SJCRH30 (cell line): ENCODE data around the gene ASCL2. TPM values are rescaled to one million over a fixed set of nuclear protein-coding genes. Genes with fewer than 3 reads are reported as not detected.

Experiments used
- DNase-seq, 2 experiments: peaks; one replicate each; pipeline ENCODE4 v3.0.0-alpha.2; 2015 to 2020
- H3K27ac ChIP-seq: fragments of 250-450 bp; sonication (Bioruptor Pico); 2 replicates; pipeline ENCODE4 v1.5.1; 2020; ENCODE audit warnings: mild to moderate bottlenecking, moderate library complexity
- H3K27me3 ChIP-seq: fragments of 250-450 bp; sonication (Bioruptor Pico); 2 replicates; pipeline ENCODE4 v1.5.1; 2020; ENCODE audit warnings: mild to moderate bottlenecking, moderate library complexity
- H3K36me3 ChIP-seq: fragments of 250-450 bp; sonication (Bioruptor Pico); 2 replicates; pipeline ENCODE4 v1.5.1; 2020; ENCODE audit warnings: mild to moderate bottlenecking, moderate library complexity
- H3K4me1 ChIP-seq: fragments of 250-450 bp; sonication (Bioruptor Pico); 2 replicates; pipeline ENCODE4 v1.5.1; 2020; ENCODE audit warnings: mild to moderate bottlenecking, moderate library complexity
- H3K4me3 ChIP-seq: fragments of 250-450 bp; sonication (Bioruptor Pico); 2 replicates; pipeline ENCODE4 v1.5.1; 2020; ENCODE audit warnings: mild to moderate bottlenecking, moderate library complexity
- H3K9me3 ChIP-seq: fragments of 250-450 bp; sonication (Bioruptor Pico); replicated peaks from 2 replicates; pipeline ENCODE4 v1.5.1; 2020; ENCODE audit warnings: mild to moderate bottlenecking, moderate library complexity
- total RNA-seq: library from RNA; depleted of rRNA; stranded (reverse); fragments of >200 nt; shearing (Covaris generic); gene quantifications from 2 replicates; pipeline ENCODE4 v1.2.3, GENCODE V29; 2014

Gene ASCL2
- total RNA-seq, 1 experiment from 2014 or later = not detected

DNA sequence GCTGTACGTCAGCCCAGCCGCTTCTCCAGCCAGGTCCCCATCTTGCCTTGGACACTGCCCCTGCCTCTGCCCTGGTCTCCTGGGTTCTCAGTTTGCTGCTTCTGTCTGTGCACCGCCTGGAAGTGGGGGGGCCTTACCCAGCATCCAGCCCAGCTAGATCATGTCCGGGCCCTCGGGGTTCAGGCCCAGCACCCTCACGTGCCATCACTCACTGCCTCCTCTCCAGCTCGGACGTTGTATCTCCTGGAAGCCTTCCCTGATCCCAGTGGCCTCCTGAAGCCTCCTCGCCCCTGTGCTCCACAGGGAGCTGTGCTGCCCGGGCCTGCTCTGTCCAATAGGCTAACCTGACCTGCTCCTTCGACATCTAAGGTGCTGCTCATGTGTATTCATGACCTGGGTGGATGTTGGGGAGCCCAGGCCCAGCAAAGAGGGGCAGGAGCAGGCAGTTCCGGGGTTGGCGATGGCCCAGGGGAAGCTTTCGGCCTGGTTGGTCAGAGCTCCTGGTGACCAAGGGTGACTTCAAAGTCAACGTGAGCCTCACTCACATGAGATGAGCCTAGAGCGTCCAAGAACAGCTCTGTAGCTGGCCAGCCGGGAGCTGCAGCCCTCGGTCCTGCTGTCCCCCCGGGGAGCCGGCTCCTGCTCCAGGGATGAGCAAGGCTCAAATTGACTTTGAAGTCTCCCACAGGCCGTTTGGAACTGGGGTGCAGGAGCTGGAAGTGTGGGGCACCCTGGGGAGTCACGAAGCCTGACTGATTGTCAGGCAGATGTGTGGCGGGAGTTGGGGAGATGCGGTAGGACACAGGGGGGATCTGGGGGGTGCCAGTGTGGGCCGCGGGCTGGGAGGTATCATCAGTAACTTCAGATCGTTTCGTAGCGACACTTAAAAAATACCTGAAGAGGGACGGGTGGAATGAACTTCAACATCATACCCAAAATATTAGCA lies 5.2 kb upstream of the ASCL2 start:
- Histone ChIP-seq H3K27me3 (peaks cover 6% of the 10 kb centered on the region; the same call in 1 of the 2 replicates), H3K4me1 (no peaks in the 10 kb centered on the region), H3K9me3 (peaks cover 4% of the 10 kb centered on the region; the same call in 1 of the 2 replicates), H3K27ac (no peak overlapping the region), H3K4me3 (no peak overlapping the region), H3K36me3 (no peaks in the 10 kb centered on the region)
- no peak for DNase-seq

- peaks cover 6% of the 10 kb centered on the region; the same call in 1 of the 2 replicates for H3K27me3 ChIP-seq
- H3K4me1 ChIP-seq = no peaks in the 10 kb centered on the region
- no peak overlapping the region for H3K27ac ChIP-seq
- no peaks in the 10 kb centered on the region for H3K9me3 ChIP-seq
- no peaks in the 10 kb centered on the region for H3K36me3 ChIP-seq
- DNase-seq = no peak
- H3K4me3 ChIP-seq = no peak overlapping the region
These were observed 3.4 kb upstream of the ASCL2 start for GRCh38 chr11:2273771-2274170.

DNA sequence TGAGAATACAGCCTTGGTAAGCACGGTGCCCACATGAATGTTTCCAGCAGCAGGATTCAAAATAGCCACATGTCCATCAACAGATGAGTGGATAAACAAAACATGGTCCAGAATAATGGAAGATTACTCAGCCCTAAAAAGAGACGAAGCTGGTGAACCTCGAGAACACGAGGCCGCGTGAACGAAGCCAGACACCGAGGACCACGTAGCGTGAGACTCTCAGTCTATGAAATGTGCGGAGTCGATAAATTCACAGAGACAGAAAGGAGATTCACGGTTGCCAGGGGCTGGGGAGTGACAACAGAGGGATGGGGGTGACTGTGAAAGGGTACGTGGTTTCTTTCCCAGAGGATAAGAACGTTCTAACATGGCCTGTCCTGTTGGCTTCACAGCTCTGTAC lies 2.9 kb upstream of the ASCL2 start:
- no peak overlapping the region for H3K27ac ChIP-seq
- H3K4me3 ChIP-seq = no peak overlapping the region
- DNase-seq = no peak
- H3K4me1 ChIP-seq = no peaks in the 10 kb centered on the region
- H3K9me3 ChIP-seq = no peaks in the 10 kb centered on the region
- peaks cover 6% of the 10 kb centered on the region; the same call in 1 of the 2 replicates for H3K27me3 ChIP-seq
- H3K36me3 ChIP-seq = no peaks in the 10 kb centered on the region

DNA sequence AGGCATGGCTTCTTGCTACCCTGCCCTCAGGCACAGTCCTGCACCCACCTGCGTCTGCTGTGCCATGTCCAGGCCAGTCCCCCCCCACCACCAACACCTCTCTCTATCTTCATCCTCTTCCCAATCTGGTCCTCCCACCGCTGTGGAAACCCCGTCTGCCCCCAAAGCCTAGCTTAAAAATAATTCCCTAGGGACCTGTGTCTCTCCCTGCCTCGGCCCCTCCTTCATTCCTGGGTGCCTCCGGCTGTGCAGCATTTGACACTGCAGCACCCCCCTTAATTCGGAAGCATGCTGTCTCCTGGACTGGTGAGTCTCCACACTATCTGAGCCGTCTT lies 2.5 kb upstream of the ASCL2 start:
- DNase-seq = no peak
- Histone ChIP-seq H3K36me3 (no peaks in the 10 kb centered on the region), H3K27ac (no peak overlapping the region), H3K9me3 (no peaks in the 10 kb centered on the region), H3K4me3 (no peak overlapping the region), H3K4me1 (no peaks in the 10 kb centered on the region), H3K27me3 (peaks cover 6% of the 10 kb centered on the region; the same call in 1 of the 2 replicates)

DNA sequence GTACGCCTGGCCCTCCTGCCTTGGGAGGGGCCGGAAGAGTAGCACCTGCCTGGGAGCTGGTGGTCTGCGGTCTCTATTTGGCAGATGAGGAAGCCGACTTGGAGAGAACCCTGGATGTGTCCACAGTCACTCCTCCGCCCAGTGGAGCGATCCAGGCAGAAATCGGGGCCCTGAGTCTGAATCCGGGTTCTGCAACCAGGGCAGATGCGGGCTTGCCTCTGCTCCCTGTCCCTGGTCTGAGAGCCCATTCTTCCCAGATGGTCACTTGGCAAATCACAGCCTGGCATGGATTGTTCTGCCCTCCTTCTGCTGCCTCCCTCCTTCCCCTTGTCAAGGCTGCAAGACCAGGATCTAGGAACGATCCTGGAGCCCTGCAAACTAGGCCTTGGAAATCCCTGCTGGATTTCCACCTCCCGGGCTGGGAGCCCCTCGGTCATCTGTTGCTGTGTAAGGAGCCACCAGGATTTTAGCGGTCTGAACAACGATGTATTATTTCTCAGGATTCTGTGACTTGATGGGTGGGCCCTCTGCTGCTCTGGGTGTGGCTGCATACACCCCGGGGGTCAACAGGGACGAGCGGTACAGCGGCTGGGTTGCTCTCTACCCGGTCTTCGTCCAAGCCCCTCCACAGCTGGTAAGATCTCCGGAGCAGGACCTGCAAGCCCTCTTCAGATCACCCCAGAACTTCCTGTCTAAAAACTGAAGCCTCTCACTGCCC lies 2.0 kb upstream of the ASCL2 start:
- Histone ChIP-seq H3K27me3 (peaks cover 6% of the 10 kb centered on the region; the same call in 1 of the 2 replicates), H3K36me3 (no peaks in the 10 kb centered on the region), H3K4me1 (no peaks in the 10 kb centered on the region), H3K9me3 (no peaks in the 10 kb centered on the region), H3K27ac (no peak overlapping the region), H3K4me3 (no peak overlapping the region)
- DNase-seq = no peak

- DNase-seq = no peak
- H3K4me3 ChIP-seq = no peak overlapping the region
- no peaks in the 10 kb centered on the region for H3K36me3 ChIP-seq
- no peaks in the 10 kb centered on the region for H3K4me1 ChIP-seq
- H3K27me3 ChIP-seq = peaks cover 4% of the 10 kb centered on the region; the same call in 1 of the 2 replicates
- no peak overlapping the region for H3K27ac ChIP-seq
- no peaks in the 10 kb centered on the region for H3K9me3 ChIP-seq
These were observed 1.2 kb upstream of the ASCL2 start for GRCh38 chr11:2271327-2272227.

DNA sequence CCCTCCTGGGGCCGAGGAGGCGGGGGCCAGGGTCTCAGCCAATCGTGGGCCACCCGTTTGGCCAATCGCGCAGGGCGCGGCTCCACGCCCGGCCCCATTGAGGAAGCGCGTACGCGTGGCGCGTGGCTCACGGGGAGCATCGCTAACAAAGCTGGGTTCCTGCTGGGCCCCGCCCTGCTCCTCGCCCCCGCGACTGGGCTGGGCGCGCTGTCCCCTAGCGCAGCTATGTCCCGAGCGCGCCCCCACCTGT lies 614 bp upstream of the ASCL2 start:
- no peak overlapping the region for H3K4me3 ChIP-seq
- no peaks in the 10 kb centered on the region for H3K27me3 ChIP-seq
- no peaks in the 10 kb centered on the region for H3K4me1 ChIP-seq
- no peaks in the 10 kb centered on the region for H3K36me3 ChIP-seq
- H3K9me3 ChIP-seq = no peaks in the 10 kb centered on the region
- DNase-seq = no peak
- no peak overlapping the region for H3K27ac ChIP-seq

DNA sequence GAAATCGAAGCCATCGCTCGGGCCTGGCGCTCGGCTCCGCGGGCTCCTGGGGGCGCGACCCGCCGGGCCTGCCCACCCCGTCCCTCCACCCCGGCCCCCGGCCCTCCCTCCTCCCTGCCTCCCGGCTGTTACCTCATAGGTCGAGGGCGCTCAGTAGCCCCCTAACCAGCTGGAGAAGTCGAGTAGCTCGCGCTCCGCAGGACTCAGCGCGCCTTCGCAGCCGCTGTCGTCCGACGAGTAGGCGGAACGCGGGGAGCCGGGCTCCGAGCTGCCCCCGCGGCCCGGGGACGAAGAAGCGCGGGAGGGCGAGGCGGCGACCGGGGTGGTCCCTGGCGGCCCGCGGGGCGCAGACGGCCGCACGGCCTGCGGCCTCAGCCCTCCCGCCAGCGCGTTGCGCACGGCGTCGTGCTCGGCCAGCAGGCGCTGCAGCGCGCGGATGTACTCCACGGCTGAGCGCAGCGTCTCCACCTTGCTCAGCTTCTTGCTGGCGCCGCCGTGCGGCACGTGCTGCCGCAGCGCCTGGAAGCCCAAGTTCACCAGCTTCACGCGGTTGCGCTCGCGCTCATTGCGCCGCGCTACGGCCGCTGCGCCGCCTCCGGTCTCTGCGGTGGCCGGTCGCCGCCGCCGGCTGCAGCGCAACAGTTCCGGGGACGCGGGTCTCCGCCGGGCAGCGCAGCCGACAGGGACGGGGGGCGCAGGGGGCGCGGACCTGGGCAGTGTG lies 627 bp downstream of the ASCL2 start:
- H3K27me3 ChIP-seq = no peaks in the 10 kb centered on the region
- H3K27ac ChIP-seq = no peak overlapping the region
- H3K4me3 ChIP-seq = no peak overlapping the region
- H3K36me3 ChIP-seq = no peaks in the 10 kb centered on the region
- no peaks in the 10 kb centered on the region for H3K9me3 ChIP-seq
- no peak for DNase-seq
- no peaks in the 10 kb centered on the region for H3K4me1 ChIP-seq

GRCh38 chr11:2268729-2269600 lies 1.4 kb downstream of the ASCL2 start:
- Histone ChIP-seq H3K36me3 (no peaks in the 10 kb centered on the region), H3K27ac (no peak overlapping the region), H3K9me3 (no peaks in the 10 kb centered on the region), H3K4me1 (no peaks in the 10 kb centered on the region), H3K4me3 (no peak overlapping the region), H3K27me3 (no peaks in the 10 kb centered on the region)
- DNase-seq = no peak

DNA sequence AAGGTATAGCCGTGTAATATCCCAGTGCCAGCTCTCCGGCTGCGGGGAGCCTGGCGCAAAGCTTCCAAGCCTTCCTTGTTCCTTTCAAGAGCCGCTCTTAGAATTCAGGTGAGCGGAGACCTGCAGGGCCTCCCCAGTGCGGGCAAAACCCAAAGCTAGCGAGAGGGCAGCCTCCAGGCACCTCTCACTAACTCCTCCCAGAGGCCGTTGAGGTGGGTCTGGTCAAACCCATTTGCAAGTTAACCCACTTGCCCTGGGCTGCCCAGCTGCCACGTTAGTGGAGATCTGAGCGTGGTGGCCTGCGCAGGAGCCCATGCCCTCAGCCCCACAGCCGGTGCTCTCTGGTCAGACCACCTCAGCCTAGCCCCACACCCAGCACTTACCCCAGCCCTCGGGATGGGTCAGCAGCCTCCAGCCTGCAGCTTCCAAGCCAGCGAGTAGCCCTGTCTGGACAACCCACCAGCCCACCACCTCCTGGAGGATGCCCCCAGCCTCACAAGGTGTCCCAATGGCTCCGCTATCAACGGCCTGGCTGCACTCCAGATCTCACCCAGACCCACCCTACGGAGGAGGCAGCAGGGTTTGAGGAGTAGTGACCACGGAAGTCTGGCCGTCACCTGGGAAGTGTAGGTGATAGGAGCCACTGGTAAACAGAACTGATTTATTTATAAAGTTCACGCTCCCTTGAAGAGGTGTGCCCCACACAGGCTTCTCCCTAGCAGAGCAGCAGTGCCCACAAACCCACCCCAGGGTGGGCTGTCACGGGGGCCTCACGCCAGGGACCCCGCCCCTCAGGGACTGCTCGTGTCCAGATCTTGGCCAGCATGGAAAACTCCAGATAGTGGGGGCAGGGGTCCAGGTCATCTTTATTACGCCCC lies 2.3 kb downstream of the ASCL2 start:
- Histone ChIP-seq H3K36me3 (no peaks in the 10 kb centered on the region), H3K27me3 (no peaks in the 10 kb centered on the region), H3K27ac (no peak overlapping the region), H3K4me3 (no peak overlapping the region), H3K4me1 (no peaks in the 10 kb centered on the region), H3K9me3 (no peaks in the 10 kb centered on the region)
- DNase-seq = no peak

- H3K4me1 ChIP-seq = no peaks in the 10 kb centered on the region
- no peak overlapping the region for H3K4me3 ChIP-seq
- H3K27ac ChIP-seq = no peak overlapping the region
- no peaks in the 10 kb centered on the region for H3K9me3 ChIP-seq
- DNase-seq = no peak
- no peaks in the 10 kb centered on the region for H3K27me3 ChIP-seq
- H3K36me3 ChIP-seq = no peaks in the 10 kb centered on the region
These were observed 3.0 kb downstream of the ASCL2 start for GRCh38 chr11:2267306-2267850.

GRCh38 chr11:2266586-2267305 lies 3.6 kb downstream of the ASCL2 start:
- no peaks in the 10 kb centered on the region for H3K36me3 ChIP-seq
- no peaks in the 10 kb centered on the region for H3K4me1 ChIP-seq
- no peak for DNase-seq
- H3K27me3 ChIP-seq = 0 out of 2 replicates have a peak, but pooled peaks cover 2% of the 10 kb centered on the region
- H3K4me3 ChIP-seq = no peak overlapping the region
- no peak overlapping the region for H3K27ac ChIP-seq
- no peaks in the 10 kb centered on the region for H3K9me3 ChIP-seq
